ENCODE results near the gene DIRAS1.
A peak's percentile ranks its signal among the peaks of the same experiment; 100 is the strongest.

DIRAS1 gene
- long read RNA-seq, donor 1, partial matches to known transcripts: 0 of 3 reads
- long read RNA-seq, donor 1, other reads (novel, unspliced or antisense): 0 of 3 reads
- long read RNA-seq, donor 2: 0 reads
- long read RNA-seq, donor 3, partial matches to known transcripts: 0 of 3 reads
- long read RNA-seq, donor 3, other reads (novel, unspliced or antisense): 0 of 3 reads
- long read RNA-seq, donor 4, partial matches to known transcripts: 0 of 1 reads
- long read RNA-seq, donor 4, other reads (novel, unspliced or antisense): 0 of 1 reads
- long read RNA-seq, donor 5, partial matches to known transcripts: 0 of 1 reads
- long read RNA-seq, donor 5, other reads (novel, unspliced or antisense): 0 of 1 reads
- long read RNA-seq, donor 6, partial matches to known transcripts: 0 of 4 reads
- long read RNA-seq, donor 6, other reads (novel, unspliced or antisense): 0 of 4 reads
- long read RNA-seq, donor 7: 0 reads
- long read RNA-seq, donor 8, partial matches to known transcripts: 0 of 1 reads
- long read RNA-seq, donor 8, other reads (novel, unspliced or antisense): 0 of 1 reads

GRCh38 chr19:2720777-2721569, at the start of gene DIRAS1:
Gene DIRAS1, minus strand, starts transcription at chr19:2721372. Its CDS starts 3,566 bp downstream, at chr19:2717806.
- DNase-seq: no peak

GRCh38 chr19:2770055-2771013, 49.2 kb upstream of the DIRAS1 start:
- peak; percentile 15 for DNase-seq

- DNase-seq: no peak
Observed at GRCh38 chr19:2769218-2769617, 48.0 kb upstream of the DIRAS1 start.

DNA sequence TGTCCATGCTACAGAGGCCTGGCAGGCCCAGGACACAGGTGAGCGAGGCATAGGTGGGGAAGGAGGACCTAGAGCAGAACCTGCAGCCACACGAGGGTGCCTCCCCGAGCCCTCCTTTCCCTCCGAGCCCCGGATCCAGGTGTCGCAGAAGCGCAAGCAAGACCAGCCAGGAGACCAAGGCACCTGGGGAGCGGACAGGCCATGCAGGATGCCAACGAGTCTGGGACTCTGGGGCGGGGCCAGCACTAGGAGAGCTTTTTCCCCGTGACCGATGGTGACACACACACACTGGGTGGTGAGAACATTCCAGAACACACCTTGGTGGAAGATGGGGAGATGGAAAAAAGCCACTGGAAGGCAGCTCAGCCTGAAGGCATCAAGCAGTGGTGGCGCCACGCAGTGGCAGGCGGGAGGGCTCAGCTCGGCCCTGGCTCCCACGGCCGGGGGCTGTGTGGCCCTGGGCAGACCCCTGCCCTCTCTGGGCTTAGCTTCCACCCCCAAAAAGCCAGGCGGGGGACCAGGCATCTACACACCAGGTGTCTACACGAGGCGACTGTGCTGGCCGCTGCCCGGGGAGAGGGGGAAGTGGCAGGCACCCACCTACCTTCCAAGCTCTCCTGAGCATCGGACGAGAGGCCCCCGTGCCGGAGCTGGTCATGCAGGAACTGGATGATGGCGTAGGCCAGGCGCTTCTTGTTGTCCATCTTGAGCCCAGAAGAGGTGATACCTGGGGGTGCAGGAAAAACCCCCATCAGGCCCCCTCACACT, 47.4 kb upstream of the DIRAS1 start:
- DNase-seq: no peak

- no peak for DNase-seq
Observed at GRCh38 chr19:2767688-2768087, 46.5 kb upstream of the DIRAS1 start.

- no peak for DNase-seq
Observed at GRCh38 chr19:2766594-2767372, 45.6 kb upstream of the DIRAS1 start.

DNA sequence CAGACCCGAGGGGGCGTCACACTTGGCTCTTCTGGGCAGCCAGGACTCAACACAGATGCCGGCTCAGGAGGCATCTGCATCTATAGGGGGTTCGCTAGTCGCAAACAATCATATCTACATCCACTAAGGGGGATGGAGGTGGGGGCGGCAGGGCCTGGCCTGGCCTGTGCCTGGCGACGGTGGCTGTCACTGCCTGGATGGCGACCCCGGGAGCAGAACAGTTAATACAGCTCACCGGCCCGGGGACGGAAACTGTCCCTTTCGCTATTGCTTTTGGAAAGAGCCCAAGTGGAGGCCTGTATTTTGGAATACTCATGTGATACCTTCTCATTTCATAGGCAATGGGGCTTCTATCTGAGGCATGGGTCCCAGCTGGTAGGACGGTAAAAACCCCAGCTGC, 44.2 kb upstream of the DIRAS1 start:
- DNase-seq: no peak

DNA sequence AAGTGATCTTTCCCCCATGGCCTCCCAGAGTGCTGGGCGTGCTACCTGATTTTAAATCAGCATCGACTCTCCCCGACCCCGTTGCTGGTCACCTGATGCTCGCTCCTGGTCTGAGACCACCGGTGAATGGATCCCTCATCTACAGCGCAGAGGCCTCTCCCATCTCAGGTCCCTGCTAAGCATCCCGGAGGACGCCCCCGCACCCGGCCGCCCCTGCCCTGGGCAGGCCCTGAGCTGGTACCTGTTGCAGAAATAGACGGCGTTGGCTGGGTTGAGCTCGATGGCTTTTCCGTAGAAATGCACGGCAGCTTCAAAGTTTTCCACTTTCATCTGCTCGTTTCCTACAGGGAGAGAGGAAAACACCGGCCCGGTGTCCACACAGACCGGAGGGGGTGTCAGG, 43.8 kb upstream of the DIRAS1 start:
- no peak for DNase-seq

- no peak for DNase-seq
Observed at GRCh38 chr19:2763687-2764086, 42.5 kb upstream of the DIRAS1 start.

- DNase-seq: no peak
Observed at GRCh38 chr19:2762783-2763496, 41.8 kb upstream of the DIRAS1 start.

DNA sequence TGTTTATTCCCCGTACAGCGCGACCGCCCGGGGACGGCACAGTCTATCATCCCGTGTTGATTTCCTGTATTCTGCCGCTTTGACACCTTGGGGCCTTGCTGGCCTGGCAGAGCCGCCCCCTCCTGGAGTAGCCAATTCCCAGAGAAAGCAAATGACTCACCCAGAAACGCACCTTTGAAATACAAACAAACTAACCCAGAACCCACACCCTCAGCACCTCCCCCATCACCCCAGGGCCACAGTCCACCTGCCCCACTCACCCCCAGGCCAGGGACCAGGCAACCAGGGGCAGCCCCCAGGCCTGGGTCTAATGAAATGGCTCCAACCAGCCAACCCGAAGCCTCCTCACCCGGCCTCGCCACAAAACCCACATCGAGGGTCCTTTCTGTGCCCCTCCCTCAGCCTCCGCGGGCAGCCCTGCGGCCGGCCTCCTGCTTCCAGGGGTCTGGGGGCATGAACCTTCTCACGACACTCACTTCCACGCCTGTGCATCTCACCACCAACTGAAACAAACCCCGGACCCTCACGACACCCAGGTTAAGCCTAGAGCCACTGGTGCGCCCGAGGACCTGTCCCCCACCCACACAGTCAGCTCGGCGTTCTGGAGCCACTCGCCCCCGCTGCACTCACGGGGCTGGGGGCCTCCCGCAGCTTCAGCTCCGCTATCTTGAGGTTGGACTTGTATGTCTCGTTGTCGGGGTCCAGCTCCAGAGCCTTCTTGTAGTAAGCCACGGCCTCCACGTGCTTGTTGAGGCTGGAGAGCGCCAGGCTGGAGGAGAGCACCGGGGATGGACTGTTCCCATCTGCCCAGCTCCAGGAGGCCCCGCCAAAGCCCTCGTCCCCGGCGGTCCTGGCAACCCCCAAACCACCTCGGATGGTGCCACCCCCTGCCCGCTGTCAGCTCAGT, 41.0 kb upstream of the DIRAS1 start:
- no peak for DNase-seq

DNA sequence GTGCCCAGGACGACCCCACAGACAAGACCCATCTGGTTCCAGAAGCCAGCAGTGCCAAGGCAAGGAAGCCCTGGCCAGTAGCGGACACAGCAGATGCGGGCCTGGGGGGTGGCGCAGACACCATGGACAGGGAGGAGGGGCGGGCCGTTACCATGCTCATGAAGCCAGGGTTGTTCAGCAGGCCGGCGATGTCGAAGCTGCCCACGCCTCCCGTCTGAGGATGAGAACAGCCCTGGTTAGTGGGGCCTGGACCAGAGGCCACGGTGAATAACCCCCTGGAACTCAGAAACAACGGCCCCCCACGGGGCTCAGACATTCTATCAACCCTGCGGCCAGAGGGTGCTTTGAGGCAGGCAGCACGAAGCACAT, 40.1 kb upstream of the DIRAS1 start:
- no peak for DNase-seq

DNA sequence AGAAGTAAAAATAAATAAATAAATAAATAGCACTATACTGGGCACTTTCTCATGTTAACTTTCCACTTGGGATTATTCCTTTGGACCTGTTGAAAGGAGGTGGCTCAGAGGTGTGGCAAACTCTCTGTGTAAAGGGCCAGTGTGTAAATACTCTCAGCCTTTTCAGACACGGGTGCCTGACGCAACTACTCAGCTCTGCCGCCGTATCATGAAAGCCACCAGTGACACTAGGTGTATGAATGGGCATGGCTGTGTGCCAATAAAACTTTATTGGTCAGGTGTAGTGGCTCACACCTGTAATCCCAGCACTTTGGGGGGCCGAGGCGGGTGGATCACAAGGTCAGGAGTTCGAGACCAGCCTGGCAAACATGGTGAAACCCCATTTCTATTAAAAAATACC, 38.8 kb upstream of the DIRAS1 start:
- no peak for DNase-seq

DNA sequence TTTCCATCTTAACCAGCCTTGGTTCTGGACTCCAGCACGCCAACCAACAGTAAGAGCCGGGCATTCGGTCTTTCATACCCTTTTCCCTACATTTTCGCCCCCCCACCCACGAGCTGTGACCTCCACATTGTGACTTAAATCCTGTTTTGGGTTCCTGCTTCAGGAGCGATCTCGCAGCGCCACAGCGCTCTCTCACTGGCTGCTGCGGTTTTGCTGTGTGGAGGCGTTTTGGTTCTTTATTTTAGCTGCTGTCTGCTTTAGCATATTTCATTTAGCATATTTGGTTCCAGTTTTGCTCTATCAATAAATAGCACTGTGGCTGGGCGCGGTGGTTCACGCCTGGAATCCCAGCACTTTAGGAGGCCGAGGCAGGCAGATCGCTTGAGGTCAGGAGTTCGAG, 38.2 kb upstream of the DIRAS1 start:
- no peak for DNase-seq

DNA sequence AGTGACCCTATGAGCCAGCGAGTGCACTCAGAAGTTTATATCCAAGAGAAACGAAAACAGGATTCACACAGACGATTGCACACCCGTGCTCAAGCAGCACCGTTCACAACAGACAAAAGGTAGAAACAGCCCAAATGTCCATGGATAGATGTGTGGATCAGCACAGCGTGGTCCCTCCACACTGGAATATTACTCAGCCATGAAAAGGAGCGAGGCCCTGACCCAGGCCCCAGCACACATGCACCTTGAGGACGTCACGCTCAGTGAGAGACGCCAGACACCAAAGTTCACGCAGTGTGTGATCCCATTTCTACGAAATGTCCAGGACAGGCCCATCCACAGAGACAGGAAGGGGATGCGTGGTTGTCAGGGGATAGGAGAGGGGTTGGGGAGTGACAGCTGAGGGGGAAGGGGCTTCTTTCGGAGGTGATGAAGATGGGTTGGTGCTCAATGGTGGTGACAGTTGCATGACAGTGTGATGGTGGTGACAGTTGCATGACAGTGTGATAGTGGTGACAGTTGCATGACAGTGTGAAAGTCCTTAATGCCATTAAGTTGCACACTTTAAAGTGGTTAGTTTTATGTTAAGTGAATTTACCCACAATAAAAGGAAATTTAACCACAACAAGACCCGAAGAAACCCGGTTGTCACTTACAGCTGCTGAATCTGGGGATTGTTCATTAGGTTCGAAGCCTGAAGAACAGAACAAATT, 37.6 kb upstream of the DIRAS1 start:
- no peak for DNase-seq

- DNase-seq: no peak
Observed at GRCh38 chr19:2756921-2757881, 36.0 kb upstream of the DIRAS1 start.

GRCh38 chr19:2756477-2756876, 35.3 kb upstream of the DIRAS1 start:
- DNase-seq: no peak

Measured in right kidney (tissue), 9 donors.